ENCODE measurements around the gene SNRPB2. TPM values are rescaled to one million over a fixed set of nuclear protein-coding genes. Genes with fewer than 3 reads are reported as not detected.

SNRPB2 gene
- total and polyA plus RNA-seq, 9 of the 15 experiments (the other 6 are each of a cell fraction or from before 2014, with no cell fraction given): 40.0 to 131 (median 89.4) TPM

DNA sequence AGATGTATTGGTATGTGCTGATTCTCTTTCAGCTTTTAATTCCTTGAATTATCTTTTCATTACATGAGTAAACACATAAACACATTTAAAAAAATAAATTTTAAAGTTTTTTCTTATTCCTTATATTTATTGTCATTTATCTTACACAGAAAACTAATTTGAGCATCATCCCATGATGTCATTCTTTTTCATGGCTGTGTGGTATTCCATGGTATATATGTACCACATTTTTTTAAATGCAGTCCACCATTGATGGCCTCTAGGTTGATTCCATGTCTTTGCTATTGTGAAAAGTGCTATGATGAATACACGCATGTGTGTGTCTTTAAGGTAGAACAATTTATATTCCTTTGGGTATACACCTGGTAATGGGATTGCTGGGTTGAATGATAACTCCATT lies 51.7 kb downstream of the SNRPB2 start:
- Histone ChIP-seq H3K4me1 (replicated peaks in 1 of 2; ENCODE audit: control insufficient read depth in 2 of 2, insufficient read depth in 2 of 2, low read length in 2 of 2) (no peaks in the 10 kb centered on the region), H2AFZ (ENCODE audit: low read depth, low read length) (no peak overlapping the region), H3K4me2 (ENCODE audit: insufficient read depth, low read length) (no peak overlapping the region), H3K9ac (ENCODE audit: insufficient read depth in 1 of 2, low read depth in 2 of 2, low read length in 2 of 2) (no peak overlapping the region), H3K79me2 (ENCODE audit: control insufficient read depth, insufficient read depth, low read length) (no peaks in the 10 kb centered on the region), H3K9me3 (replicated peaks; ENCODE audit: control insufficient read depth, insufficient read depth, low read depth, low read length) (no peaks in the 10 kb centered on the region), H3K36me3 (ENCODE audit: control insufficient read depth, insufficient read depth, low read length) (no peaks in the 10 kb centered on the region), H3K27me3 (ENCODE audit: control insufficient read depth in 2 of 2, insufficient read depth in 2 of 2, low read length in 2 of 2) (no peaks in the 10 kb centered on the region), H3K27ac (ENCODE audit: extremely low read depth, low read depth, low read length) (no peak overlapping the region), H3K9me1 (ENCODE audit: control insufficient read depth, insufficient read depth, low read length) (no peaks in the 10 kb centered on the region), H4K20me1 (replicated peaks; ENCODE audit: control insufficient read depth, insufficient read depth, low read length) (no peaks in the 10 kb centered on the region), H3K4me3 (no peak overlapping the region)
- no peak for ATAC-seq
- intact Hi-C loops (cut with micrococcal nuclease): no loop called here
- POLR2A ChIA-PET: no interaction called here
- DNase-seq (ENCODE audit: extremely low read depth in 1 of 4, low spot score in 3 of 4): no peak
- CTCF ChIA-PET (ENCODE audit: low intra/inter-chr PET ratio): no interaction called here
- TF ChIP-seq, protein P1, sequence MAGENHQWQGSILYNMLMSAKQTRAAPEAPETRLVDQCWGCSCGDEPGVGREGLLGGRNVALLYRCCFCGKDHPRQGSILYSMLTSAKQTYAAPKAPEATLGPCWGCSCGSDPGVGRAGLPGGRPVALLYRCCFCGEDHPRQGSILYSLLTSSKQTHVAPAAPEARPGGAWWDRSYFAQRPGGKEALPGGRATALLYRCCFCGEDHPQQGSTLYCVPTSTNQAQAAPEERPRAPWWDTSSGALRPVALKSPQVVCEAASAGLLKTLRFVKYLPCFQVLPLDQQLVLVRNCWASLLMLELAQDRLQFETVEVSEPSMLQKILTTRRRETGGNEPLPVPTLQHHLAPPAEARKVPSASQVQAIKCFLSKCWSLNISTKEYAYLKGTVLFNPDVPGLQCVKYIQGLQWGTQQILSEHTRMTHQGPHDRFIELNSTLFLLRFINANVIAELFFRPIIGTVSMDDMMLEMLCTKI (IDR thresholded peaks at IDR 0.05; ENCODE audit: partially characterized antibody): no peak
- TF ChIP-seq MCM7 (IDR thresholded peaks at IDR 0.05) (no peak), JUN (IDR thresholded peaks at IDR 0.05; ENCODE audit: borderline replicate concordance, low read depth, low read length) (no peak), JUN (CRISPR knock-in tag; IDR thresholded peaks at IDR 0.05; ENCODE audit: borderline replicate concordance) (no peak), NCOR1 (IDR thresholded peaks at IDR 0.05) (no peak), HNRNPLL (IDR thresholded peaks at IDR 0.05; ENCODE audit: low read depth, low read length, poor library complexity, severe bottlenecking) (no peak), ARNT (IDR thresholded peaks at IDR 0.05) (no peak), L3MBTL2 (IDR thresholded peaks at IDR 0.05) (no peak), HLTF (IDR thresholded peaks at IDR 0.05) (no peak)
- TF ChIP-seq, protein P2, sequence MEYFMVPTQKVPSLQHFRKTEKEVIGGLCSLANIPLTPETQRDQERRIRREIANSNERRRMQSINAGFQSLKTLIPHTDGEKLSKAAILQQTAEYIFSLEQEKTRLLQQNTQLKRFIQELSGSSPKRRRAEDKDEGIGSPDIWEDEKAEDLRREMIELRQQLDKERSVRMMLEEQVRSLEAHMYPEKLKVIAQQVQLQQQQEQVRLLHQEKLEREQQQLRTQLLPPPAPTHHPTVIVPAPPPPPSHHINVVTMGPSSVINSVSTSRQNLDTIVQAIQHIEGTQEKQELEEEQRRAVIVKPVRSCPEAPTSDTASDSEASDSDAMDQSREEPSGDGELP (CRISPR knock-in tag; IDR thresholded peaks at IDR 0.05; ENCODE audit: borderline replicate concordance): no peak
- TF ChIP-seq, protein P3, sequence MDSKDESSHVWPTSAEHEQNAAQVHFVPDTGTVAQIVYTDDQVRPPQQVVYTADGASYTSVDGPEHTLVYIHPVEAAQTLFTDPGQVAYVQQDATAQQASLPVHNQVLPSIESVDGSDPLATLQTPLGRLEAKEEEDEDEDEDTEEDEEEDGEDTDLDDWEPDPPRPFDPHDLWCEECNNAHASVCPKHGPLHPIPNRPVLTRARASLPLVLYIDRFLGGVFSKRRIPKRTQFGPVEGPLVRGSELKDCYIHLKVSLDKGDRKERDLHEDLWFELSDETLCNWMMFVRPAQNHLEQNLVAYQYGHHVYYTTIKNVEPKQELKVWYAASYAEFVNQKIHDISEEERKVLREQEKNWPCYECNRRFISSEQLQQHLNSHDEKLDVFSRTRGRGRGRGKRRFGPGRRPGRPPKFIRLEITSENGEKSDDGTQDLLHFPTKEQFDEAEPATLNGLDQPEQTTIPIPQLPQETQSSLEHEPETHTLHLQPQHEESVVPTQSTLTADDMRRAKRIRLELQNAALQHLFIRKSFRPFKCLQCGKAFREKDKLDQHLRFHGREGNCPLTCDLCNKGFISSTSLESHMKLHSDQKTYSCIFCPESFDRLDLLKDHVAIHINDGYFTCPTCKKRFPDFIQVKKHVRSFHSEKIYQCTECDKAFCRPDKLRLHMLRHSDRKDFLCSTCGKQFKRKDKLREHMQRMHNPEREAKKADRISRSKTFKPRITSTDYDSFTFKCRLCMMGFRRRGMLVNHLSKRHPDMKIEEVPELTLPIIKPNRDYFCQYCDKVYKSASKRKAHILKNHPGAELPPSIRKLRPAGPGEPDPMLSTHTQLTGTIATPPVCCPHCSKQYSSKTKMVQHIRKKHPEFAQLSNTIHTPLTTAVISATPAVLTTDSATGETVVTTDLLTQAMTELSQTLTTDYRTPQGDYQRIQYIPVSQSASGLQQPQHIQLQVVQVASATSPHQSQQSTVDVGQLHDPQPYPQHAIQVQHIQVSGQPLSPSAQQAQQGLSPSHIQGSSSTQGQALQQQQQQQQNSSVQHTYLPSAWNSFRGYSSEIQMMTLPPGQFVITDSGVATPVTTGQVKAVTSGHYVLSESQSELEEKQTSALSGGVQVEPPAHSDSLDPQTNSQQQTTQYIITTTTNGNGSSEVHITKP (IDR thresholded peaks at IDR 0.05; ENCODE audit: partially characterized antibody): no peak
- in situ Hi-C loops (cut with MboI): no loop called here
- no TSS peak for BruUV-seq (replicated peaks)
- 0% methylated on average over 1 of the region's 1 CpG for WGBS (ENCODE audit: insufficient coverage, low coverage, missing lambda C conversion rate)
- no peak for FAIRE-seq

Measured in K562 (cell line).